Activated T-cell treated with anti-CD3 and anti-CD28 coated beads, Interleukin-2, amount 50 U/mL, for 24 hours (primary cell): ENCODE data around the gene AGAP1.

ENCODE experiments used
- DNase-seq: peaks from one replicate; pipeline ENCODE4 v3.0.0-alpha.2; 2020
- H3K27ac Mint-ChIP-seq: 2 replicates; pipeline ENCODE4 v1.8.0; 2020; ENCODE audit warnings: mild to moderate bottlenecking, mixed read lengths
- H3K27me3 Mint-ChIP-seq: 2 replicates; pipeline ENCODE4 v1.8.0; 2020; ENCODE audit warnings: mixed read lengths
- H3K36me3 Mint-ChIP-seq: 2 replicates; pipeline ENCODE4 v1.8.0; 2020; ENCODE audit warnings: low read depth, mixed read lengths
- H3K4me1 Mint-ChIP-seq: 2 replicates; pipeline ENCODE4 v1.8.0; 2020; ENCODE audit warnings: low read depth, mixed read lengths
- H3K4me3 Mint-ChIP-seq: 2 replicates; pipeline ENCODE4 v1.8.0; 2020; ENCODE audit warnings: mild to moderate bottlenecking, moderate library complexity, mixed read lengths
- H3K9me3 Mint-ChIP-seq: 2 replicates; pipeline ENCODE4 v1.8.0; 2020; ENCODE audit warnings: mixed read lengths

Gene AGAP1

DNA sequence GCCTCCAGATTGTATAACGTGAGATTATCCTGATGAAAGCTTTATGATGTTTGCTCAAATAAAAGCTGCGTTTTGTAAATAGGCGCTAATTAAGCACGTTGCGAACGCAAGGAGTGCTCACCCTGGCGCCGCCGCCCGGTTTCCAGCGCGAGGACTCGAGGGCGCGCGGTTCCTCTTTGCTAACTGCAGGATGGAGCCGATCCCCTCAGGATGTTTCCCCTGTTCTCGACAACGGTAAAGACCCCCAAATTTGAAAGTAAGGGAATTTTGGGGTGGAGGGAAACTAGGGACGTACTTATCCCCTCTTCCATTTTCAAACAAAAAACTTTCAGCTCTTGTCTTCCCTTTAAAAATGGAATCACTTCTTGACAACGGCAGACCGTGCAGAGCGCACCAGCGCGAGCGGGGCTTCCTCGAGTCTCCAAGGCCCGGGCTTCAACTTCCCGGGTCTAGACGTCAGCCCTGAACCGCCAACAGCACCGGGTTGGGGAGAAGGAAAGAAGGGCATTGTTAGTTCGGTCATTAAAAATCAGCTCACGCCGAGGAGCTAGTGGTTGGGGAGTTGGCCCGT lies 675.4 kb downstream of the AGAP1 start:
- Mint-ChIP-seq H3K36me3 (no peaks in the 10 kb centered on the region), H3K27me3 (peaks cover 76% of the 10 kb centered on the region), H3K4me1 (peaks cover 18% of the 10 kb centered on the region), H3K9me3 (no peaks in the 10 kb centered on the region), H3K4me3 (peak overlapping the region; percentile 4), H3K27ac (peak overlapping the region; percentile 58)
- no peak for DNase-seq

GRCh38 chr2:236169741-236170589 lies 676.1 kb downstream of the AGAP1 start:
- Mint-ChIP-seq H3K27me3 (peaks cover 79% of the 10 kb centered on the region), H3K36me3 (no peaks in the 10 kb centered on the region), H3K27ac (peak overlapping the region; percentile 58), H3K4me3 (peak overlapping the region; percentile 4), H3K9me3 (no peaks in the 10 kb centered on the region), H3K4me1 (peaks cover 16% of the 10 kb centered on the region)
- DNase-seq, result no peak

DNA sequence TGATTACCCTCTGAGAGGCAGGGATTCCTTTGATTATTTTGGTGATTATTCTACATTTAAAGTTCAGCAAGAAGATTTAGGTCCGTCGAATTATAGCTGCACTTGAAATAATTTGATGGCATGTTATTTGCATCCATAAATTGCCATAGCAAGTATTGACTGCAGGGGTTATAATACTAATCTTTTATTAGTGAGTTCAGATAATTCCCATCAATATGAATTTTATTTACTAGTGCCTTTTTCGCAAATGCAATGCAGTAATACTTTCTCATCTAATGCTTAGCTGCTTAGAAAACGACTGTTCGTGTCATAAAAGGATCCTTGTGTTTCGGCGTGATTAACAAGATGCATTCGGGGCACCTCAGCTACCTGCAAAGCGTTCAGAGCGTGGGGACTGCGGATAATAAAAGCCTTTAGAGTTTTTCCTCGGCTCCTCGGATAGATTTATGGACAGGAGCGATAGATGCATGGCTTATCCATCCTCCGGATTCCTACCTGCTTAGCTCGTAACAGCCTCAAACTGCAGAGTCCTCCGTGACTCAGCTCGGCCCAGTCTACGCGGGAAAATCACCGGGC lies 676.8 kb downstream of the AGAP1 start:
- H3K36me3 Mint-ChIP-seq, result no peaks in the 10 kb centered on the region
- DNase-seq, result no peak
- H3K4me3 Mint-ChIP-seq, result no peak overlapping the region
- H3K4me1 Mint-ChIP-seq, result peaks cover 16% of the 10 kb centered on the region
- H3K9me3 Mint-ChIP-seq, result no peaks in the 10 kb centered on the region
- peak overlapping the region; percentile 34 for H3K27ac Mint-ChIP-seq
- peaks cover 79% of the 10 kb centered on the region for H3K27me3 Mint-ChIP-seq

- Mint-ChIP-seq H3K4me1 (peaks cover 14% of the 10 kb centered on the region), H3K4me3 (no peak overlapping the region), H3K36me3 (no peaks in the 10 kb centered on the region), H3K9me3 (no peaks in the 10 kb centered on the region), H3K27me3 (peaks cover 79% of the 10 kb centered on the region), H3K27ac (peak overlapping the region; percentile 22)
- DNase-seq, result no peak
Observed at GRCh38 chr2:236171181-236171679, 677.4 kb downstream of the AGAP1 start.

GRCh38 chr2:236171680-236172254 lies 677.9 kb downstream of the AGAP1 start:
- H3K4me3 Mint-ChIP-seq, result no peak overlapping the region
- H3K9me3 Mint-ChIP-seq, result no peaks in the 10 kb centered on the region
- DNase-seq, result no peak
- H3K4me1 Mint-ChIP-seq, result peaks cover 9% of the 10 kb centered on the region
- no peaks in the 10 kb centered on the region for H3K36me3 Mint-ChIP-seq
- H3K27me3 Mint-ChIP-seq, result peaks cover 78% of the 10 kb centered on the region
- H3K27ac Mint-ChIP-seq, result no peak overlapping the region

DNA sequence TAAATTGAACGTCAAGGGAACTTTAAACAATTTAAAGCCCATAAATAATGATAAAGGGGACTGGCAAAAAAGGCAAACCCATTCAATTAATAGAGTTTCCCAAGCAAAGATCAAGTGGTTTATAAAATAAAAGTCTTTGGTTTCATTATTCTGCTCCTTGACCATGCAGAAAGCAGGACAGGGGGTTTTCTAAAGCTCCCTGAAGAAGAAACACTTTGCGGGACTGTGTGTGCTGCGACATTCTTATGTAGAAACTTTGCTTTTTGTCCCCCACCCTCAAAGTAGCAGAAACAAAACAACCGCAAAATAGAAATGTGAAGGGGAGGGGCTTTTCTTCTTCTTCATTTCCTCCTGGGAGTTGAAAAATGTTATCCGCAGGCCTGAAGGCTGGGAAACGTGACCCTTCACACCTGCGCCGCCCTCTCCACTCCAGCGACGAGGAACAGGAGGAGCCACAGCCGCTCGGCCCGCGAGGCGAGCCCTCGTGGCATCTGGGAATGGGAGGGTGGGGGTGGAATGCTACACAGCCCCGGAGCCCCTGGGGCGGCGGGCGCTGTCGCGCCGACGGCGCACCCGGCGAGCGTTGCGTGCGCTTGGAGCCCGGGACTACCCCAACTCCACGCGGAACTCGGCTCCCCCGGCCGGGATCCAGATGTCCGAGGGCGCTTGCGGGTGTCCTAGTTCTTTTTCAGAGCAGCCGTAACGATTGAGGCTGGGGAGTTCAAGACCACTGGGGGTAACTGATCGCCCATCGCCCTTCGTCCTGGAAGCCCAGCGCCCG lies 678.6 kb downstream of the AGAP1 start:
- H3K27ac Mint-ChIP-seq, result no peak overlapping the region
- H3K4me3 Mint-ChIP-seq, result no peak overlapping the region
- peaks cover 7% of the 10 kb centered on the region for H3K4me1 Mint-ChIP-seq
- H3K36me3 Mint-ChIP-seq, result no peaks in the 10 kb centered on the region
- H3K27me3 Mint-ChIP-seq, result peaks cover 79% of the 10 kb centered on the region
- no peak for DNase-seq
- H3K9me3 Mint-ChIP-seq, result no peaks in the 10 kb centered on the region

DNA sequence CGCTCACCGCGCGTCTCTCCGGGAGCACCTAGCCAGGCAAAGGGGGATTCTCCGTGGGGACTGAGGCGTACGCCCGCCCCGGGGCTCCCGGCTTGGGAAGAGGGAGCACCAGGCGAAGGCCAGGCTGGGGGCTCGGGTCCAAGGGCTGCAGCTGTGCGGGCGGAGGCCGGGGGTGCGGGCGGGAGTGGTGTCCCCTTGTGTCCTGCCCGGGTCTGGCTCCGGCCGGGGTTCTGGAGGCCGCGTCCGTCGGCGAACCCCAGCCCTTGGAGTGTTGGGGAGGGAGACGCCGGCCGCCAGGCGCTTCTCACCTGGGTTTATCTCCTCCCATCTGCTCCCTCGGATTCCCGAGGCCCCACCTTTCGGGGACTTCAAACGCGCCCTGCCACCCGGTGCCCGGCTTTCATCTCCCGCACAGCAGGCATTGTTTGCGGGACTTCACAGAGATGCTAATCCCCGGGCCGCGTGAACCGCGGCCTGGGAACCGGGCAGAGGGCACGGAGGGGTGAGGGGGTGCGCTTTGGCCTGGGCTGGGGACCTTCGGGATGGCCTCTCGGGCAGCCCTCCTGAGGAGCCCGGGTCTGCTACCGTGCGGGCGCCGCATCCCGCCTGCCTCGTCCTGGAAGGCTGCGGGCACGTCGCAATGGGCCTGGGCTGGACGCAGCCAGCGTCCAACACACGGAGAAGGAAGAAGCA lies 679.3 kb downstream of the AGAP1 start:
- H3K9me3 Mint-ChIP-seq, result no peaks in the 10 kb centered on the region
- DNase-seq, result no peak
- no peak overlapping the region for H3K27ac Mint-ChIP-seq
- H3K27me3 Mint-ChIP-seq, result peaks cover 87% of the 10 kb centered on the region
- H3K4me3 Mint-ChIP-seq, result no peak overlapping the region
- H3K36me3 Mint-ChIP-seq, result no peaks in the 10 kb centered on the region
- H3K4me1 Mint-ChIP-seq, result peaks cover 8% of the 10 kb centered on the region

- Mint-ChIP-seq H3K4me3 (no peak overlapping the region), H3K9me3 (no peaks in the 10 kb centered on the region), H3K27me3 (peaks cover 91% of the 10 kb centered on the region), H3K27ac (no peak overlapping the region), H3K36me3 (no peaks in the 10 kb centered on the region), H3K4me1 (peaks cover 12% of the 10 kb centered on the region)
- DNase-seq, result no peak
Observed at GRCh38 chr2:236173729-236174607, 680.1 kb downstream of the AGAP1 start.

DNA sequence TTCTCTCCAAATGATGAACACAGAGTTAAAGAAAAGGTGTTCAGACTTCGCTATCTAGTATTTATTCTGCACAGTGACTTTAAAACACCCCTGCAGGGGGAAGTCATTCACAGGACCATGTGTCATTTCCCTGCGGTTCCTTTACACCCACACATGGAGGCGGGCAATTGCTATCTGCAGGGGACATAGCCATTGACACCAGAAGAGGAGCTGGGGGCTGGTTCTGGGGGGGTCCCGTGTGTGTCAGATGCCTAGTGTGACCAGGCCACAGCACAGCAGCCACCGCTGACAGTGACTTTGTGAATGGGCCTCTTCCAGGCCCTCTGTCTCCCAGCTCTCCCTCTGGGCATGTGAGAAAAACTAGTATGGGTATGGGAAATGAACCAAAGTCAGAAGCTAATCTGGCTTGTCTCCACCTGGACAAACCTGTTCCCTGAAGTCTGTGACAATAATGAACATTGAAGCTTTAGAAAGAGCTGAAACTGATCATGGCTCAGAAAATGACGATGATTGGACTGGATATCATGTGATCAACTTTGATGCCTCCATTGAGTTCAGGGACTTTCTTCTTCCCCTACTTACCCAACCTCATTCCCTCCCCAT lies 681.8 kb downstream of the AGAP1 start:
- Mint-ChIP-seq H3K4me1 (peaks cover 13% of the 10 kb centered on the region), H3K27ac (no peak overlapping the region), H3K27me3 (peaks cover 87% of the 10 kb centered on the region), H3K9me3 (no peaks in the 10 kb centered on the region), H3K4me3 (no peak overlapping the region), H3K36me3 (no peaks in the 10 kb centered on the region)
- DNase-seq, result no peak

DNA sequence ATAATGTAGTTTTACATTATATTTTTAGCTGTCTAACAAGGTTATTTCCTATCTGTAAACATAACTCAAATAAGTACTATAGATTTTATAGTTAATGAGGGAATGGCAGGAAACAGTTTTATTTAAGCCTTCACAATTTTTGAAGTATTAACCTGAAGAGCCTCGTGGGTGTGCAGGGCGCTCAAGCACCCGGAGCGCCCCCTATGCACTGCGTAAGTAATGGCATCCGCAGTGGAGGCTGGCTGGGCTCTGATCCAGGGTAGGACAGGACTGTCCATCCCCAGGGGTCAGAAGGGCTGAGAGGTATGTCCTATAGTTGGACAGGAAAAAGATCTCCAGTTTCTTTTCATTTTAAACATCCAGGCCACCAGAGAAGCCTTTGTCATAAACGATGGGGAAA lies 682.6 kb downstream of the AGAP1 start:
- no peaks in the 10 kb centered on the region for H3K9me3 Mint-ChIP-seq
- peaks cover 86% of the 10 kb centered on the region for H3K27me3 Mint-ChIP-seq
- no peak overlapping the region for H3K27ac Mint-ChIP-seq
- H3K4me1 Mint-ChIP-seq, result peaks cover 13% of the 10 kb centered on the region
- H3K4me3 Mint-ChIP-seq, result no peak overlapping the region
- no peaks in the 10 kb centered on the region for H3K36me3 Mint-ChIP-seq
- no peak for DNase-seq

- no peaks in the 10 kb centered on the region for H3K9me3 Mint-ChIP-seq
- no peaks in the 10 kb centered on the region for H3K36me3 Mint-ChIP-seq
- H3K4me1 Mint-ChIP-seq, result peaks cover 13% of the 10 kb centered on the region
- no peak for DNase-seq
- H3K4me3 Mint-ChIP-seq, result no peak overlapping the region
- peaks cover 86% of the 10 kb centered on the region for H3K27me3 Mint-ChIP-seq
- no peak overlapping the region for H3K27ac Mint-ChIP-seq
Observed at GRCh38 chr2:236176951-236177350, 683.1 kb downstream of the AGAP1 start.

DNA sequence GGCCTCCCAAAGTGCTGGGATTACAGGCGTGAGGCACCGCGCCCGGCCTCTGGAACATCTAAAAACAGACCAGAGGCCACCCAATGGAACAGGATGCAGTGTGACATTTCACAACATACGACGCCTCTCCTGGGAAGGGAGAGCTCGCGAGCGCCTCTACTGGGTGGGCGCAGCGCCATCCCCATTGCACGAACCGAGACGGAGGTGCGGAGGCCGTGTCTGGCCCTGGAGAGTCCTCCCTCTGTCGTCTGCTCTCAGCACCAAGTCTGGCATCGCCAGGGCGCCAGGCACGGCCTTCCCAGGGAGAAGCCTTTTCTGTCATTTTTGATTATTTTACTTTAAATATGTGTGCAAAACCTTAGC lies 683.7 kb downstream of the AGAP1 start:
- DNase-seq, result no peak
- H3K36me3 Mint-ChIP-seq, result no peaks in the 10 kb centered on the region
- H3K9me3 Mint-ChIP-seq, result no peaks in the 10 kb centered on the region
- H3K27ac Mint-ChIP-seq, result no peak overlapping the region
- H3K4me3 Mint-ChIP-seq, result no peak overlapping the region
- peaks cover 13% of the 10 kb centered on the region for H3K4me1 Mint-ChIP-seq
- peaks cover 85% of the 10 kb centered on the region for H3K27me3 Mint-ChIP-seq
